Heart right ventricle (tissue), 16 donors: ENCODE data around the gene C2CD3. TPM values are rescaled to one million over a fixed set of nuclear protein-coding genes. Genes with fewer than 3 reads are reported as not detected.
"Not testable (repeated sequence)": the region's sequence is repeated elsewhere in the genome, so short reads cannot be mapped to it uniquely, and the experiment has no call there.

ENCODE experiments used
- ATAC-seq, 8 donors: fragments of 200-7000 bp; cut with Tn5 transposase; one replicate each; pipeline ENCODE4 v1.9.1; 2020; ENCODE audit warnings: mild to moderate bottlenecking in 8 of 8, moderate library complexity in 8 of 8, moderate number of reproducible peaks in 1 of 8
- DNase-seq, 2 donors: peaks; one replicate each; pipeline ENCODE4 v3.0.0-alpha.2; 2020
- H3K27ac ChIP-seq, 10 donors: fragments of 200-600 bp; sonication (generic) in 2 of 10; one replicate each; pipeline versions ENCODE4 v1.5.0 to v1.8.0; 2020 to 2022; ENCODE audit warnings: mild to moderate bottlenecking in 3 of 10
- H3K27me3 ChIP-seq, 7 donors: fragments of 200-600 bp; one replicate each; pipeline ENCODE4 v1.8.0; 2021 to 2022; ENCODE audit warnings: mild to moderate bottlenecking in 2 of 7
- H3K36me3 ChIP-seq, 9 donors: fragments of 200-600 bp; sonication (generic) in 1 of 9; one replicate each; pipeline versions ENCODE4 v1.5.0 to v1.8.0; 2020 to 2022; ENCODE audit warnings: mild to moderate bottlenecking in 2 of 9
- H3K4me1 ChIP-seq, 9 donors: fragments of 200-600 bp; sonication (generic) in 1 of 9; one replicate each; pipeline versions ENCODE4 v1.5.0 to v1.8.0; 2020 to 2022; ENCODE audit warnings: mild to moderate bottlenecking in 4 of 9
- H3K4me3 ChIP-seq, 10 donors: fragments of 200-600 bp; sonication (generic) in 2 of 10; one replicate each; pipeline versions ENCODE4 v1.5.0 to v1.8.0; 2020 to 2022; ENCODE audit warnings: mild to moderate bottlenecking in 7 of 10, moderate library complexity in 2 of 10
- H3K9me3 ChIP-seq, 11 donors: fragments of 200-600 bp in 10 of 11; sonication (generic) in 2 of 11; one replicate each; pipeline versions ENCODE4 v1.5.0 to v1.8.0; 2013 to 2022; ENCODE audit warnings: mild to moderate bottlenecking in 2 of 11, control low read depth in 1 of 11, moderate library complexity in 1 of 11
- WGBS, 2 donors: extraction: QIAGEN DNeasy Blood & Tissue Kit; methylation state at CpG; one replicate each; pipeline ENCODE4 v1.1.7; 2013; ENCODE audit warnings: inconsistent platforms in 1 of 2; 5-methylcytosine and 5-hydroxymethylcytosine counted together
- intact Hi-C, 10 donors: fragments of 100-400 bp; cut with DNase I; formaldehyde crosslinking; loops; one replicate each; pipeline versions ENCODE4 v1.11.1 to v1.14.2; 2022
- polyA plus RNA-seq, 2 donors: library from polyadenylated mRNA; stranded (reverse); fragments of 200-250 nt; gene quantifications; one replicate each; pipeline ENCODE4 v1.2.3, GENCODE V29; 2013
- total RNA-seq, 10 donors: library from RNA; stranded (reverse); fragmentation: NEBNext Ultra II Directional in 3 of 10; extraction: Animal tissue kit (Norgen Biotek cat#: 25700) in 3 of 10; gene quantifications; one replicate each; pipeline versions ENCODE4 v1.2.1 to v1.2.4, GENCODE V29; 2021 to 2023
- TF ChIP-seq, protein P1 (sequence below), 9 donors: fragments of 200-600 bp; sonication (generic) in 2 of 9; IDR thresholded peaks; one replicate each; pipeline versions ENCODE4 v1.5.0 to v1.8.0; 2021 to 2022; ENCODE audit warnings: antibody characterized with exemption in 9 of 9, mild to moderate bottlenecking in 5 of 9, moderate library complexity in 1 of 9
- donor health status: Arrhythmogenic right ventricular cardiomyopathy.
- donor health status: ischemic (EF 13 %, LVEDD 7.1; RV severe dilation, severe dysfunction).
- donor health status: healthy with polysubstance abuse.
- donor health status: DM: no; HTN: yes; CAD: no.
- donor health status: DM: no; HTN: no; CAD: no.
- donor health status: ischemic (EF 25% LVEDD 6.9; RV normal size, moderate dysfunction).
- donor health status: ischemic (EF 25% LVEDD 5.7; RV mildly dilated, moderate dysfunction).
- donor health status: healthy.
- donor health status: DM: yes; HTN: yes; CAD: no.
- donor health status: Ischemic cardiomyopathy.
- donor health status: ischemic (EF 35%, LVEDD 5.7; RV mildly dilated, moderate dysfunction).
- donor health status: nonischemic (EF 11% LVEDD 7.7; RV severe dilation, severe dysfunction).
- donor health status: DM: yes; HTN: yes; CAD: no.
- donor health status: PGD.
- donor health status: ischemic (EF 29% LVEDD 5.4; RV normal size, mild dysfunction).
- donor health status: nonischemic (EF 23%, LVEDD 6.1; RV moderate dilation, normal function).

The C2CD3 gene
- total and polyA plus RNA-seq, 12 donors, result 7.8 to 14.8 (median 11.9) TPM

DNA sequence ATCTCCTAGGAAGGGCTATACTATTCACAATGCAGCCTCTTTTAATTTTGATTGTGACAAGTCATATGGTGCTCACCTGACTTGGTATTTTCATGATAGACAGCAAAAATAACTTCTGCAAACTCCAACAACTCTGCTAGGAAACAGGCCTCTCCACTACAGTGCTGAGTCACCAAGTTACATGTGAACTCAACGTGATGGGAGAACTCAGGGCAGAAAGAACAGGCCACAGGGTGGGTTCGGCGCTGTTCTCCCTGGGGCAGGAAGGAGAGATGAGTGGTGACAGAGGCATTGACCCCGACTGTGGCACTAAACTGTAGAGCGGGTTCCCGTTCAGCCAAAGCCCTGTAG lies 85.3 kb downstream of the C2CD3 start:
- DNase-seq, result no peak
- peak in 2 of 8 donors; percentile 12 to 16 for ATAC-seq

DNA sequence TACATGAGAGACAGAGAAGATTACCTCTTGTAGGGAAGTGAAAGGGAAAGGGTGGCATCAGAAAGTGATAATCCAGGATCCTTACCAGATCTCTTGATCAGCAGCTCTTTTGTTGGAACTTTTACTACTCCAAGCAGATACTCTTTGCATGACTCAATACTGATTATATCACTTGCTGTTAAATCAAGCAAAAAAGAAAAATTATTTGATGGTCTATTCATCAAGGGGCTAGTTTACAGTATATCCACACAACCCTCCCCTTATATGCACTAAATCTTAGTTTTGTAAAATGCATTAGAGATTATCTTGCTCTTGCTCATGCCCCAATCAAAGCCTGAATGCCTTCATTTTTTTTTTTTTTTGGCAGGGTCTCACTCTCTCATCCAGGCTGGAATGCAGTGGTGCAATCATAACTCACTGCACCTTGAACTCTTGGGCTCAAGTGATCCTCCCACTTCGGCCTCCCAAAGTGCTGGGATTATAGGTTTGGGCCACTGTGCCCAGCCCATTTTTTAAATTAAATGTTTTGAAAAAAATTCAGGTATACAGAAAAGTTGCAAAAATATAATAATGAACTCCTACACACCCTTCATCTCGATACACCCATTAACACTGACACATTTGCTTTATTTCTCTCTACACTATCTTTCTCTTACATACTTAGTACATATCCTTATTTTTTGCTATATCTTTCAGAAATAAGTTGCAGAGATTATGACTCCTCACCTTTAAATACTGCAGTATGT lies 85.8 kb downstream of the C2CD3 start:
- intact Hi-C loops, result loop anchor here in 2 of 10 donors (10.0 kb wide), 1 partner anchor 120 kb away; no protein-coding TSS in a partner anchor
- H3K27me3 ChIP-seq, result no peaks in the 10 kb centered on the region
- ATAC-seq, result no peak
- H3K4me1 ChIP-seq, result no peaks in the 10 kb centered on the region
- WGBS, 2 donors, result 95 to 96% methylated on average over 2 of the region's 2 CpGs
- TF ChIP-seq, protein P1, sequence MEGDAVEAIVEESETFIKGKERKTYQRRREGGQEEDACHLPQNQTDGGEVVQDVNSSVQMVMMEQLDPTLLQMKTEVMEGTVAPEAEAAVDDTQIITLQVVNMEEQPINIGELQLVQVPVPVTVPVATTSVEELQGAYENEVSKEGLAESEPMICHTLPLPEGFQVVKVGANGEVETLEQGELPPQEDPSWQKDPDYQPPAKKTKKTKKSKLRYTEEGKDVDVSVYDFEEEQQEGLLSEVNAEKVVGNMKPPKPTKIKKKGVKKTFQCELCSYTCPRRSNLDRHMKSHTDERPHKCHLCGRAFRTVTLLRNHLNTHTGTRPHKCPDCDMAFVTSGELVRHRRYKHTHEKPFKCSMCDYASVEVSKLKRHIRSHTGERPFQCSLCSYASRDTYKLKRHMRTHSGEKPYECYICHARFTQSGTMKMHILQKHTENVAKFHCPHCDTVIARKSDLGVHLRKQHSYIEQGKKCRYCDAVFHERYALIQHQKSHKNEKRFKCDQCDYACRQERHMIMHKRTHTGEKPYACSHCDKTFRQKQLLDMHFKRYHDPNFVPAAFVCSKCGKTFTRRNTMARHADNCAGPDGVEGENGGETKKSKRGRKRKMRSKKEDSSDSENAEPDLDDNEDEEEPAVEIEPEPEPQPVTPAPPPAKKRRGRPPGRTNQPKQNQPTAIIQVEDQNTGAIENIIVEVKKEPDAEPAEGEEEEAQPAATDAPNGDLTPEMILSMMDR (IDR thresholded peaks at IDR 0.05), result no peak
- DNase-seq, result no peak
- peaks cover 0 to 12% (median 0%) of the 10 kb centered on the region in 11 donors for H3K9me3 ChIP-seq
- H3K36me3 ChIP-seq, result peaks cover 0 to 94% (median 25%) of the 10 kb centered on the region in 9 donors
- H3K4me3 ChIP-seq, result no peak overlapping the region
- no peak overlapping the region for H3K27ac ChIP-seq

More for the DNA sequence above, 85.3 kb downstream of the C2CD3 start:
- intact Hi-C loops, result loop anchor here in 2 of 10 donors (10.0 kb wide), 1 partner anchor 121 kb away; no protein-coding TSS in a partner anchor
- no peak overlapping the region for H3K27ac ChIP-seq
- no peaks in the 10 kb centered on the region for H3K4me1 ChIP-seq
- H3K4me3 ChIP-seq, result no peak overlapping the region
- TF ChIP-seq, protein P1 (IDR thresholded peaks at IDR 0.05), result no peak
- peaks cover 0 to 97% (median 25%) of the 10 kb centered on the region in 9 donors for H3K36me3 ChIP-seq
- 77 to 91% methylated on average over 6 of the region's 6 CpGs for WGBS, 2 donors
- no peaks in the 10 kb centered on the region for H3K27me3 ChIP-seq
- H3K9me3 ChIP-seq, result peaks cover 0 to 12% (median 0%) of the 10 kb centered on the region in 11 donors

DNA sequence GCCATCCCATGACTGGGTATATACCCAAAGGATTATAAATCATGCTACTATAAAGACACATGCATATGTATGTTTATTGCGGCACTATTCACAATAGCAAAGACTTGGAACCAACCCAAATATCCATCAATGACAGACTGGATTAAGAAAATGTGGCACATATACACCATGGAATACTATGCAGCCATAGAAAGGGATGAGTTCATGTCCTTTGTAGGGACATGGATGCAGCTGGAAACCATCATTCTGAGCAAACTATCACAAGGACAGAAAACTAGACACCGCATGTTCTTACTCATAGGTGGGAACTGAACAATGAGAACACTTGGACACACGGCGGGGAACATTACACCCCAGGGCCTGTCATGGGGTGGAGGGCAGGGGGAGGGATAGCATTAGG lies 86.9 kb downstream of the C2CD3 start:
- intact Hi-C loops, result loop anchor here in 2 of 10 donors (10.0 kb wide), 1 partner anchor 119 kb away; no protein-coding TSS in a partner anchor

DNA sequence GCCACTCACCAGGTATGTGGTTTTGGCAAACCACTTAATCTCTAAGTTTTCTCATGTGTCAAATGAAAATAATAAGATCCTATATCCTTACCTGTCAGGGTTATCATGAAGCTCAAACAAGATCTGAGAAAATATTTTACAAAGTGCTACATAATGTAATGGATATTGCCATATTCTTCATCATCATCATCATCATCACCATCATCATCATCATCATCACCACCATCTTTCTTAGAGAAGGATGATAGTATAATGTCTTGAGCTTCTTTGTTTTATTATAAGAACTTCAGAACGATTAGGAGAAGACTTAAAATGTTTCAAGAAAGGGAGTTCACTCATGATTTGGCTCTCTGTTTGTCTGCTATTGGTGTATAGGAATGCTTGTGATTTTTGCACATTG lies 89.4 kb downstream of the C2CD3 start:
- ATAC-seq, result no peak
- 90 to 91% methylated on average over 1 of the region's 1 CpG for WGBS, 2 donors
- intact Hi-C loops, result loop anchor here in 2 of 10 donors (10.0 kb wide), 1 partner anchor 117 kb away; no protein-coding TSS in a partner anchor
- no peaks in the 10 kb centered on the region for H3K27me3 ChIP-seq
- H3K4me3 ChIP-seq, result no peak overlapping the region
- no peak overlapping the region for H3K27ac ChIP-seq
- H3K36me3 ChIP-seq, result peaks cover 0 to 86% (median 29%) of the 10 kb centered on the region in 9 donors
- H3K4me1 ChIP-seq, result no peaks in the 10 kb centered on the region
- no peak for DNase-seq
- H3K9me3 ChIP-seq, result peaks cover 0 to 12% (median 0%) of the 10 kb centered on the region in 11 donors
- TF ChIP-seq, protein P1 (IDR thresholded peaks at IDR 0.05), result no peak

More for the DNA sequence above, 86.9 kb downstream of the C2CD3 start:
- not testable (repeated sequence) for H3K4me3 ChIP-seq, ATAC-seq, DNase-seq, H3K27ac ChIP-seq, H3K4me1 ChIP-seq, H3K27me3 ChIP-seq
- Histone ChIP-seq H3K9me3 (peaks cover 0 to 12% (median 0%) of the 10 kb centered on the region in 11 donors), H3K36me3 (peaks cover 0 to 87% (median 25%) of the 10 kb centered on the region in 9 donors)
- WGBS, 2 donors, result 96 to 100% methylated on average over 4 of the region's 4 CpGs
